ENCODE results near the gene TMX2.
A peak's percentile ranks its signal among the peaks of the same experiment; 100 is the strongest.
"Not testable (repeated sequence)": the region's sequence is repeated elsewhere in the genome, so short reads cannot be mapped to it uniquely, and the experiment has no call there.

Gene TMX2, protein sequence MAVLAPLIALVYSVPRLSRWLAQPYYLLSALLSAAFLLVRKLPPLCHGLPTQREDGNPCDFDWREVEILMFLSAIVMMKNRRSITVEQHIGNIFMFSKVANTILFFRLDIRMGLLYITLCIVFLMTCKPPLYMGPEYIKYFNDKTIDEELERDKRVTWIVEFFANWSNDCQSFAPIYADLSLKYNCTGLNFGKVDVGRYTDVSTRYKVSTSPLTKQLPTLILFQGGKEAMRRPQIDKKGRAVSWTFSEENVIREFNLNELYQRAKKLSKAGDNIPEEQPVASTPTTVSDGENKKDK

DNA sequence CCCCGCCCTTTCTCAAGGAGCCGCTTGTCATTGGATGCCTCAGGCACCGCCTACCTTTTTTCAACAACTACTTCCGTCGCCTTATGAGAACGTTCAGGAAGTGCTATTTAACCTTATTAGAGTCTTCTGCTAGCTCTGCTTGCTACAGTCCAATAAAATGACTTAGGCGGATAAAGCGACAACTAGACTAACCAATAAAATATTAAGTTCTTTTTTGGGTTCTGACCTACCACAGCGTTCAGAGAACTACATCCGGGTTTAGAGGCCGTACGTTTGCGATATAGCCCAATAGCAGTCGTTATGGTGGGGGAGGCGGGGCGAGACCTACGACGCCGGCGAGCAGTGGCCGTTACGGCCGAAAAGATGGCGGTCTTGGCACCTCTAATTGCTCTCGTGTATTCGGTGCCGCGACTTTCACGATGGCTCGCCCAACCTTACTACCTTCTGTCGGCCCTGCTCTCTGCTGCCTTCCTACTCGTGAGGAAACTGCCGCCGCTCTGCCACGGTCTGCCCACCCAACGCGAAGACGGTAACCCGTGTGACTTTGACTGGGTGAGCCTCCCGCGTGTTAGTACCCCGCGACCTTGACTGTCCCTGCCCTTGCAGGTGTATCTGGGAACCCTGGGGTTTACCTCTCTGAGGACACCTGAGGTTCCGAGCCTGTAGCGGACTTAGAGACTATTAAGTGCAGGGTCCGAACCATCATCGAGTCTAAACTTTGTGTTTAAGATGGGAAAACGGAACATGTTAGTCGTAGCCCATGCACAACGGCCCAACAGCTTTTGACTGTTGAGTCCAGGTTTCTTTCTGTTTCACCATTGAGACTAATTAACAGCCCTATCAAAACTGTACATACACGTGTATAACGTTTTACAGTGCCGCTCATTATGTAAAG lies at the start of gene TMX2:
TSS of gene TMX2 (plus strand) at position 338 of the 895 bp plus-strand sequence. CDS start at position 364, 26 bp downstream.
- DNase-seq = peak; percentile 100

DNA sequence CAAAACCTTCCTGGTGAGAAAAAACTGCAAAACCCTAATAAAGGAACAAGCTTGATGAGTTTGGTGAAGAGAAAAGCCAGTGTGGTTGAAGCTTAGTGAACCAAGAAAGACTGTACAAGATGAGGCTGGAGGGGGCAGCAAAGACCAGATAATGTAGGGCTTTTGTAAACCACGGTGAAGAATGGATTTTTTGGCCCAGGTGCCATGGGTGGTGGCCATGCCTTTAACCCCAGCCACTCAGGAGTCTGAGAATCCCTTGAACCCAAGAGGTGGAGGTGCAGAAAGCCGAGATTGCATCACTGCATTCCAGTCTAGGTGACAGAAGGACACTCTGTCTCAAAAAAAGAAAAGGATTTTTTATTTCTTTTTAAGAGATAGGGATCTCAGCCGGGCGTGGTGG lies 49.5 kb upstream of the TMX2 start:
- DNase-seq = no peak

DNA sequence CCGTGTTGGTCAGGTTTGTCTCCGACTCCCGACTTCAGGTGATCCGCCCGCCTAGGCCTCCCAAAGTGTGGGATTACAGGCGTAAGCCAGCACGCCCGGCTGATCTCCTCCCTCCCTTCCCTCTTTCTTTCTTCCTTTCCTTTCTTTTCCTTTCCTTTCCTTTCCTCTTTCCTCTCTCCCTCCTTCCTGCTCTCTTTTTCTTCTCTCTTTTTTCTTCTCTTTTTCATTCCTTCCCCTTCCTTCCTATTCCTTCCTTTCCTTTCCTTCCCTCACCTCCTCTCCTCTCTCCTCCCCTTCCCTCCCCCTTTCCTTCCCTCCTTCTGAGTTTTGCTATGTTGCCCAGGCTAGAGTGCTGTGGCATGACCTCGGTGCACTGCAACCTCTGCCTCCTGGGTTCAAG lies 48.4 kb upstream of the TMX2 start:
- no peak for DNase-seq

DNA sequence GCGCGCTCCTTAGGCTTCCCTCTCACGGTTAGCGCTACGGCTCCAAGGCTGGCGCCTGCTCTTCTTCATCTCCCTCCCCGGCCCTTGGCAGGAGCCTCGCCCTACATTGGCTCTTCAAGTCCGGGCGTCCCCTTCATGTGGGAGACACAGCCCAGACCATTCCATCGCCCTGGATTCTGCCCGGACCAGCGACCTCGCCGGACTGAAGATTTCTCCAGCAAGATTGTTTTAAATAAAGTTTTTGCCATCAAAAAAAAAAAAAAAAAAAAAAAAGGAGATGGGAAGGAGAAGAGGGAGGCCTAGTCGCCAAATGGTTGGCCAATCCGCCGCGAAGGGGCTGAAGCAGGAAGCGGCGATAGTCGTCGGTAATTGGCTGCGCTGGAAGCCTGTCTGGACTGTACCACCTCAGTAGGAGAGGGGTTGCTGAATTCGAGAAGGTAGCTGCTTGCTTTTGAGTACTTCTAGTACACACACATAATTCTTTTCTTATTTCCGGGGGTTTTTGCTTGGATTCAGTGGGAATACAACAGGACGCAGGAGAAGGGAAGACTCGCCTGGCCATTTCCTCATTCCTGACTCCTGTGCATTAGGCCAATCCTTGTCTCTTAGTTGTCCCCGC lies 45.2 kb upstream of the TMX2 start:
- peak; percentile 99 for DNase-seq

DNA sequence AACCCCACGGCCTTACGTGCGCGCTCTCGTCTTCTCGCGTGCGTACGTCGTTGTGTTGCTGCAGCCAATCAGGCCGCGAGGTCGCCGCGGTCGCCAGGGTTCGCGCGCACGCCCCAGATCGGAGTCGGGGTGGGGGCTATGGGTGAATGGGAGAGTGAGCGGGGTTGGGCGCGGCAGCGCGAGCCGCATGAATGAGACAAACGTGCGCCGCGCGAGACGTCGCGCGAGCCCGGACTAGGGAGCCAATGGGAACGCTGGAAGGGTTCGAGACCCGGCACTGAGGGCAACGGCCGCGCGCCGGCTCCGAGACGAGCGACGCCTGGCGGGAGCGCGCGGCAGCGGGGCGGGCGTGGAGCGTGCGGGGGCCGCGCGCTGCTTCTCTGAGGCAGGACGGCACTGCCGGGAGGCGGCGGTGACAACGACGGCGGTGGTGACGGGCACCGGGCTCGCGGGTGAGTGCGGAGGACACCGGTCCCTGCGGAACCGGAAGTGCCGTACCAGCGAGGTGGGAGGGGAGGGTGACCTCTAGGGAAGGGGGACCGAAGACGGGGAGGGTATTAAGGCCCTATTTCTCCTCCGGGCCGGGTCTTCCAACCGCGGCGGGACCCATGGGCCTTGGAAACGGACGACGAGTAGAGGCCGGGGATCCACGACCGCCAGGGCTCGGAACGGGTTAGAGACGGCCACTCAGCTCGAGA lies 44.5 kb upstream of the TMX2 start, which contains the start of gene ZDHHC5:
TSS of gene ZDHHC5 (plus strand) at position 379 of the 698 bp plus-strand sequence. CDS start 4,977 bp downstream, outside the sequence.
- peak; percentile 99 for DNase-seq

DNA sequence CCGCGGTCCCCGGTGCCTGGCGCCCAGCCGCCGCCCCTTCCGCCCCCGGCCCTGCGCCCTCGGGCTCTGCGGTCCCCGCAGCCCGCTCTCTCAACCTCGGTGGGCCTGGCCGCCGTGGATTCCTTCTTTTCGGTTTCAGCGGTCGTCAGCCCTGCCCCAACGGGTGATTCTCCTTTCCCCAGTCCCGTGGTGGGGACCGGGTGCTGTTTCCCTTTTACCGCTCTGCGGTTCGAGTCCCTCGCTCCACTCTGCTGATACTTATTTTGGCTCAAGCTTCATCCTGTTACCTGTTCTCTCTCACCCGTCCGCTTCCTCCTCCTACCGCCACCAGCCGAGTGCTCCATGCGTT lies 44.0 kb upstream of the TMX2 start:
- DNase-seq = no peak

DNA sequence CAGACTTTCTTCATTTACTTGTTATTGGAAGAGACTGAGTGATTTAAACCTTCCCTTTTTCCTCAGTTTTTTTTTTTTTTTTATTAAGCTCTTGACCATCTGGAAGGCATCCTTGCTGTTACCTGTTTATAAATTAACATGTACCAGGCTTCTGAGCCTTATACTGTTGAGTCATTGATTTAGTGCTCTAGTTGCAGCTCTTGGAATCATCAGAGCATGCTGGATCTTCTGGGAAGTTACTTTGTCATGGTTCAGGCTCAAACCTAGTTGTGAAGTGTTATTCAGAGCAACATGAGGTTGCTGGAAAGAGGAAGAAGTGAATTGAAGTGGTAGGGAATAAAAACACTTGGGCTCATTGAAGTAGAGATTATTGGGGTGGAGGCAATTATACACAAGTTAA lies 38.1 kb upstream of the TMX2 start:
- no peak for DNase-seq

DNA sequence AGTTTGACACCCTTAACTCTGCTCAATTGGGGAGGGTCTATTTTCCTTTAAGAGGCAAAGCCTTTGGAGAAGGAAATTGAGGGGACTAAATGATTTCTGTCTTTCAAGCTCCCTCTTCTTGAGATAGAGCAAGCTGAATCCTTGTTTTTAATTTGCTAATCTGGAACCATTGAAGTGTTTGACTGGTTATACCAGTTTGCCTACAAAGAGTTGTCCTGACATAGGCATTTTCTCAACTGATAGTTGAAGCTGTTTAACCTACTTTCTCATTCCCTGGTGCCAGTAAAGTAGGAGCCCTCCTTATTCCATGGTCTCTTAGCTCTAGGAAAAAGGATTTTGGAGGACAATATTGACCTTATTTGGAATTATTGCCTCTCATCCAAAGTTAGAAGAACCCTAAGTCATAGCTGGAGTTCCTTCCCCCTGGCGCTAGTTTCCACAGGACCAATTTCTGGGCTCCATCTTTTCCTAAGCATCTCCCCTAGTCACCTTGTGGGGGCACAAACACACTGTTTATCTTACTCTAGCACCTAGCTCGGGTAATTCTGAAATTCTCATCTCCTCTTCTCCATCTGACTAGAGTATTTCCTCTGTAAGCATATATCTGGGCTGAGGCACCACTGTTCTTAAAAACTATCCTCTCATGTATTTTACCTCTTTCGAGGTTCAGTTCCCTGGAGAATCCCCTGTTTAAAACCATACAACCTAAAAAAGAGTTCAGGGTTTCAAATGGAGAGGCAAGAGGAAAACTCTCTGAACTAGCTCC lies 37.0 kb upstream of the TMX2 start:
- no peak for DNase-seq

DNA sequence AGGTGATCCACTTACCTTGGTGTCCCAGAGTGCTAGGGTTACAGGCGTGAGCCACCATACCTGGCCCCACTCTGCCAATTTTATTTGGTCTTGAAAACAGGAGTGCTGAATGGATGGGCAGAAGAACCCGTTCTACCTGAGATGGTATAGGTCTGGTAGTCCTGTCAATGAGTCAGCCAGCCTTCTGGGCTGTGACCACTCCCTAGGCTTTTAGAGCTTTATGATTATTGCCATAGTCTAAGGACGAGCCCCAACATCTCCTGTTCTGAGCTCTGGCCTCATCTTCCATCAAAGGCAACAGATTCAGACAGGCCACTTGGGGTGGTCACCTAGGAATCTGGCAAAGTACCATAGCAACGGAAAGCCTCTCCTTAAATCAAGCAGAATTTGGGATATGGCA lies 33.0 kb upstream of the TMX2 start:
- no peak for DNase-seq

DNA sequence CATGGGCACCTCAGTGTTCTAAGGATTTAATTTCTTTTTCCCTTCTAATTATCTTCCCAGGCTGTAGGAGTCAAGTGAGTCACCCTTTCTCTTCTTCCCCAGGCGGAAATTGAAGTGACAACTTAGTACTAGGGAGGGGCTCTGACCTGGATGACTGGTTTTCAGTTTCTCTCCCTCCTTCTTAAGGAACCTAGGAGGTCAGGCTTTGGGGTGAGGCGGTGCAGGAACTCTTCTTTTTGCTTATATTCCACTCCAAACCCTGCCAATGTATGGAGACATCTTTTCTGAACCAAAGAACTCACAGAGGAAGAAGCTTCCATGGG lies 31.9 kb upstream of the TMX2 start:
- peak; percentile 18 for DNase-seq

DNA sequence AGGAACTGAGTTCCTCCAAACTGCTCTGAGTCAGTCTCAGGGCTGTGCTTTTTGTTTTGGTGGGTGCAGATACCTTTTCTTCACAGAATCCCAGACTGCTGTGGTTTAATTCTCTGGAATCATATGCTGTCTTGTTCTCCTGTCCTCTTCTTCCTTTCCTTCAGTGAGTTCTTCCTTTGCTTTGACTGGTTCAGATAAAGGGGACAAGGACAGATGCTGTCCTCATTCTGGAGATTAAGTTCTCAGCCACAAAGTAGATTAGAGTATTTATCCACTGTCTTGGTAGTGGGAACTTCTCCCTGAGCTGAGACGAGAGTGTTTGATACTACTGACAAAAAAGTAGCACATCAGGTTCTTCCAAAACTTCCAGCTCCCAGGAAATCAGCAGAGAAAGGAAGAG lies 31.2 kb upstream of the TMX2 start:
- DNase-seq = no peak

DNA sequence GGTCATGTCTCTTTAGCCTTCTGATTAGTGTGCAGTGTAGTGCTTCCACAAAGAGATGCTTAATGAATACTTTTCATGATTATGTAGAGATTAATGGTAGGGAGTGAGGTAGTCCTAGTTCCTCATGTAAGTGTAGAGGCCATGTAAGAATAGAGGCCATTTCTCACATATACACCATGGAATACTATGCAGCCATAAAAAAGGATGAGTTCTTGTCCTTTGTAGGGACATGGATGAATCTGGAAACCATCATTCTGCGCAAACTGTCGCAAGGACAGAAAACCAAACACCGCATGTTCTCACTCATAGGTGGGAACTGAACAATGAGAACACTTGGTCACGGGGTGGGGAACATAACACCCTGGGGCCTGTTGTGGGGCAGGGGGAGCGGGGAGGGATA lies 21.9 kb upstream of the TMX2 start:
- not testable (repeated sequence) for DNase-seq

DNA sequence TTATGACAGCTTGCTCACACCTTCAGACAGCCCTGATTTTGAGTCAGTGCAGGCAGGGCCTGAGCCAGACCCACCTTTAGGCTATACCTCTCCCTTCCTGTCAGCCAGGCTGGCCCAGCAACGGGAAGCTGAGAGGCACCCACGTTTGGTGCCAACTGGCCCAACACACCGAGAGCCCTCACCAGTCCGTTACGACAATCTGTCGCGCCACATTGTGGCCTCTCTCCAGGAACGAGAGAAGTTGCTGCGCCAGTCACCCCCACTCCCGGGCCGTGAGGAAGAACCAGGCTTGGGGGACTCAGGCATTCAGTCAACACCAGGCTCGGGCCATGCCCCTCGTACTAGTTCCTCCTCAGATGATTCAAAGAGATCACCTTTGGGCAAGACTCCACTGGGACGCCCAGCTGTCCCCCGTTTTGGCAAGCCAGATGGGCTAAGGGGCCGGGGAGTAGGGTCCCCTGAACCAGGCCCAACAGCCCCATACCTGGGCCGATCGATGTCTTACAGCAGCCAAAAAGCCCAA lies 13.5 kb upstream of the TMX2 start:
- DNase-seq = no peak

DNA sequence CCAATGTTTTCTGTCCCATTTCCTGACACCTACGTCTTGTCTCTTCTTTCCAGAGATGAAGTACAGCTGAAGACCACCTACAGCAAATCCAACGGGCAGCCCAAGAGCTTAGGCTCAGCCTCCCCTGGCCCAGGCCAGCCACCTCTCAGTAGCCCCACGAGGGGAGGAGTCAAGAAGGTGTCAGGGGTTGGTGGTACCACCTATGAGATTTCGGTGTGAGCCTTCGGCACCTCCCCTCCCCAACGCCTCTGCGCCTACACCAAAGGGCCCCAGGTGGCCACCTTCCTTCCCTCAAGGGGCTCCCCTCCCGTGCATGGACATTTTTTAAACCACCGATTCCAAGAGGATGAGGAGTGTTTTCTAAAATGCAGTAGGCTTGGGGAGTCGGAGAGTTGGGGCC lies 12.6 kb upstream of the TMX2 start:
- DNase-seq = no peak

DNA sequence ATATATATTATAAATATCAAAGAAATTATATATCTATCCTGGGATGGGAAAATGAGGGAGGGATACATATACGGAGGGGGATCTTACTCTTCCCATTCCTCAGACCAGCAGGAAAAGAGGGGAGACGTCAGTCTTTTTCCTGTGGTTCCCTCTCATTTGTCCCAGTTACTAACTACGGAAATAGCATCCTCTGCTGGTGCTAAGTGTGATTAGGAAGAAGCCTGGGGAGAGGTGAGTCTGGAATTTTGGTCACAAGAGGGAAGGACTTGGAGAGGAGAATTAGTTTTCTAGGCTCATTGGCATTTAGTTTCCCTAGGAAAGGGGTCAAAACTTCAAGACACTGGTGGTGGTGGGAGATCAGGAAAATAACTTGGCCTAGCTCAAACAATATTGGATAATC lies 12.0 kb upstream of the TMX2 start:
- no peak for DNase-seq

DNA sequence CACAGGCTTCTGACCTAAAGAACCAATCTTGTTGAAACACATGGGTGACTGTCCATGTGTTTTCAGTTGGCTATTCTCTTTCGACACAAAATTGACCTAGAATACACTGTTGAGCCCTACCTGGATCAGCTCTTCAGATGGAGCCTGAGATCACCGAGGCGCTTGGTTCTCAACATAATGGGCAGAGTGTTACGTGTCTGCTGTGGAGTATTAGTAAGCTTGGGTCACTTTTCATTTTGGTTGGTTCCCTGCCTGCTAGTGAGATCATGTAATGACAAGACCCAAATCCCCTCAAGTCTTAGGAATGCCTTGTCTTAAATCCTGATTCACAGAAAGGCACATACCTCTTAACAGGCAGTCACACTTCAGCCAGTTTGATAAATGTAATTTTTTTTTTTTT lies 9.1 kb upstream of the TMX2 start:
- no peak for DNase-seq

DNA sequence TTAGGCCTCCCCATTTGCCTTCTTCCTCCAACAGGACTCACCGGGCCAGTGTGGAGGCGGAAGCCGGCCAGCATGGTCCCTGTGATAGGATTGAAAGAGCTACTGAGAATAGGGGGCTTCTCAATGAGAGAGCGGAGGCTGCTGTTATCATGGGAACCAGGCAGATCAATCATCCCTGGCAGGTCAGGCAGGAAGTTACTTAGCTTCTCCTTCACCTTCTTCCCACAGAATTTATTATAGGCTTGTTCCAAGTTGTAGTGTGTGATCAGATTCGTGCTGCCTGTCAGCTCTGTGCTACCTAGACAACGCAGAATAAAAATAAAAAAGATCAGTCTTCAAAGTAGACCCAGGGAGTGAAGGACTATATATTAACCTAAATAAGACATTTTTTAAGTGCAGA lies 7.5 kb upstream of the TMX2 start:
- DNase-seq = no peak

DNA sequence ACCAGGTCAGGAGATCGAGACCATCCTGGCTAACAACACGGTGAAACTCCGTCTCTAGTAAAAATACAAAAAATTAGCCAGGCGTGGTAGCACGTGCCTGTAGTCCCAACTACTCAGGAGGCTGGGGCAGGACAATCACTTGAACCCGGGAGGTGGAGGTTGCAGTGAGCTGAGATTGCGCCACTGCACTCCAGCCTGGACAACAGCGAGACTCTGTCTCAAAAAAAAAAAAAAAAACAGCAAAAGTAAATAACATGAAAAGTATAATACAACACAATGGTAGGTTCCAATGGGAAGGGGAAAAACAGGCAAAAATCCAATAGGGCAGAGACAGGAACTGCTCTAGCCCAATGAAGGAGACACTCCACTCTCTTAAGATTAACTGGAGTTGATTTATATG lies 7.0 kb upstream of the TMX2 start:
- not testable (repeated sequence) for DNase-seq

DNA sequence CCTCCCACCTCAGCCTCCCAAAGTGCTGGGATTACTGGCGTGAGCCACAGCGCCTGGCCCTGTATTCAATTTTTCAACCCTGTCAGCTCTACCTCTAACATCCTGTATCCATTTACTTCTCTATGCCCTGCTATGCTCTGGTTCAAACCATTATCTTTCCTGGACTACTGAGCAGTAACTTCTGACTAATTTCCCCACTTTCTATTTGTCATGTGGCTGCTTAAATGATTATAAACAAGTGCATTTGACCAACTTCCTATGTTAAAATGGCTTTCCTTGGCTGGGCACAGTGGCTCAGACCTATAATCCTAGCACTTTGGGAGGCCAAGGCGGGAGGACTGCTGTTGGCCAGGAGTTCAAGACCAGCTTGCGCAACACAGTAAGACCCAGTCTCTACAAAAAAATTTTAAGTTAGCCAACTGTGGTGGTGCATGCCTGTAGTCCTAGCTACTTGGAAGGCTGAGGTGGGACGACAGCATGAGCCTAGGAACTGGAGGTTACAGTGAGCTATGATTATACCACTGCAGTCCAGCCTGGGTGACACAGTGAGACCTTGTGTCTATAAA lies 2.5 kb upstream of the TMX2 start:
- DNase-seq = no peak

DNA sequence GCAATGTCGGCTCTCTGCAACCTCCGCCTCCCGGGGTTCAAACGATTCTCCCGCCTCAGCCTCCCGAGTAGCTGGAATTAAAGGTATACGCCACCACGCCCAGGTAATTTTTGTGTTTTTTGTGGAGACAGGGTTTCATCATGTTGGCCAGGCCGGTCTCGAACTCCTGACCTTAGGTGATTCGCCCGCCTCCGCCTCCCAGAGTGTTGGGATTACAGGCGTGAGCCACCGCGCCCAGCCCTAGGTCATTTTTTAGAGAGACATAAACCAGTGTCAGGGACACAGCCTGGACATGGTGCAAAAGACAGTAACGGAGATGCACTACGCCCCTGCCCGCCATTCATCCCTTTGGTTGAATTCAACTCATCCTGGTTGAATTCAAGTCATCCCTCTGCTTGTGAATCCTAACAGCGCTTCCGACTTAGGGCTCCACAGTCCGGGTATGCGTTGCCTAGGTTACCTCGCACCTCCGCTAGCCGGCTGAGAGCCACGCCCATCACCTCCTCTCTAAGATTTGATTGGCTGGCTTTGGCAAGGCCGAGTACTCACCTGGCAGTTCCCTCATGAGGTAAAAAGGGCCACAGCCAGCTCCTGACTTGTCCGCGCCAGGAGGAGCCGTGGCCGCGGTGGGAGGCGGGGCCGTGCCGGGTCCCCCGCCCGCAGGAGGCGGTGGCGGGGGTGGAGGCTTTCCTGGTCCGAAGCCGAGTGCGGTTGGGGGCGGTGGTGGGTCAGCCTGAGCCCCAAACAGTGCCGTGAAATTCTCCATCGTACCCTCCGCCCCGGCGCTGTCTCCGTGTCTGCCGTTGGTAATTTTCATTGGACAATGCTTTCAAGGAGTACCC lies 758 bp upstream of the TMX2 start, which contains the start of gene MED19:
TSS of gene MED19 (minus strand) at position 802 of the 842 bp plus-strand sequence. CDS start at position 766, 36 bp downstream.
- peak; percentile 57 for DNase-seq

DNA sequence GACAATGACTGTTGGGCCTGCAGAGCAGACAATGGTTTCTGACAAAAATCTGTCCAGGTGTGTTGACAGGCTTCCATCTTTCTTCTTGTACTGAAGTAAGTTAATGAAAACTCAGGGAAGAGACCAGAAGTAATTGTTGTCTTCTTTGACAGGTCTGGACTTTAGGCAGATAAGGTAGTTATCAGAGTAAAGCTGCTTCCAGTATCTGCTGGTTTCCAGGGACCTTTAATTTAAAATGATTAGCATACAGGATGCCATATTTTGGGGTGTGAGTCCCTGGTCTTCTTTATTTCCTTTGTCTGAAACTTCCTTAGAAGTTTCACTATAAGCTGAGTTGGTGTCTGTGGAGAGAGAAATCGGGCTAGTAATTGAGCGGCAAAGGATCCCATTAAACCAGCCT lies 1.4 kb downstream of the TMX2 start:
- DNase-seq = no peak
